D341Med (cell line): ENCODE data around the gene PGBD4.
"Not testable (repeated sequence)": the region's sequence is repeated elsewhere in the genome, so short reads cannot be mapped to it uniquely, and the experiment has no call there.

Experiments used
- DNase-seq: peaks from one replicate; pipeline ENCODE4 v3.0.0; 2012; ENCODE audit warnings: low spot score

The PGBD4 gene

GRCh38 chr15:34114215-34114614 lies 12.3 kb downstream of the PGBD4 start:
- no peak for DNase-seq

- no peak for DNase-seq
Measured at GRCh38 chr15:34114739-34115138, 12.9 kb downstream of the PGBD4 start.

GRCh38 chr15:34116620-34117019 lies 14.7 kb downstream of the PGBD4 start:
- peak; percentile 24 for DNase-seq

GRCh38 chr15:34119291-34119690 lies 17.4 kb downstream of the PGBD4 start:
- DNase-seq: peak; percentile 63

- not testable (repeated sequence) for DNase-seq
Measured at GRCh38 chr15:34120420-34120819, 18.5 kb downstream of the PGBD4 start.

- DNase-seq: not testable (repeated sequence)
Measured at GRCh38 chr15:34121786-34122185, 19.9 kb downstream of the PGBD4 start.

GRCh38 chr15:34122771-34123183 lies 20.9 kb downstream of the PGBD4 start:
- DNase-seq: no peak

- no peak for DNase-seq
Measured at GRCh38 chr15:34124651-34125050, 22.8 kb downstream of the PGBD4 start.

GRCh38 chr15:34125945-34126344 lies 24.1 kb downstream of the PGBD4 start:
- DNase-seq: no peak

GRCh38 chr15:34126522-34126921 lies 24.6 kb downstream of the PGBD4 start:
- no peak for DNase-seq

- no peak for DNase-seq
Measured at GRCh38 chr15:34128898-34129297, 27.0 kb downstream of the PGBD4 start.

GRCh38 chr15:34132881-34133280 lies 31.0 kb downstream of the PGBD4 start:
- DNase-seq: no peak

GRCh38 chr15:34133511-34133910 lies 31.6 kb downstream of the PGBD4 start:
- no peak for DNase-seq

GRCh38 chr15:34147371-34148140 lies 45.7 kb downstream of the PGBD4 start:
- DNase-seq: no peak

GRCh38 chr15:34154725-34155204 lies 52.9 kb downstream of the PGBD4 start:
- no peak for DNase-seq

GRCh38 chr15:34155859-34156258 lies 54.0 kb downstream of the PGBD4 start:
- no peak for DNase-seq
